ENCODE measurements around the gene CUL3. TPM values are rescaled to one million over a fixed set of nuclear protein-coding genes. Genes with fewer than 3 reads are reported as not detected.

CUL3 gene
- polyA plus RNA-seq, 2 donors, result 74.8 to 159 TPM

- H3K4me1 ChIP-seq (ENCODE audit: control insufficient read depth in 2 of 2, insufficient read depth in 2 of 2, low read length in 1 of 2), result peaks cover 0 to 7% of the 10 kb centered on the region in 2 donors
Measured at GRCh38 chr2:224444021-224444420, 141.1 kb downstream of the CUL3 start.

GRCh38 chr2:224442071-224442967 is 142.8 kb downstream of the CUL3 start:
- H3K4me3 ChIP-seq (ENCODE audit: low read depth in 1 of 2, low read length in 2 of 2), result peak overlapping the region; percentile 53 to 56
- 3% methylated on average over 50 to 82 of the region's 82 CpGs for WGBS, 2 donors
- H3K27ac ChIP-seq (ENCODE audit: low read depth in 2 of 2, low read length in 1 of 2), result peak overlapping the region; percentile 36 to 75
- peaks cover 0 to 7% of the 10 kb centered on the region in 2 donors for H3K4me1 ChIP-seq (ENCODE audit: control insufficient read depth in 2 of 2, insufficient read depth in 2 of 2, low read length in 1 of 2)
- H3K36me3 ChIP-seq (ENCODE audit: control insufficient read depth in 2 of 2, insufficient read depth in 2 of 2, low read length in 1 of 2), result no peaks in the 10 kb centered on the region
- no peaks in the 10 kb centered on the region for H3K27me3 ChIP-seq (ENCODE audit: control insufficient read depth in 1 of 2, insufficient read depth in 2 of 2, low read length in 2 of 2)
- no peaks in the 10 kb centered on the region for H3K9me3 ChIP-seq (ENCODE audit: control insufficient read depth in 2 of 2, insufficient read depth in 1 of 2, low read depth in 1 of 2, low read length in 1 of 2)

More at GRCh38 chr2:224444021-224444420, 141.1 kb downstream of the CUL3 start:
- H3K36me3 ChIP-seq (ENCODE audit: control insufficient read depth in 2 of 2, insufficient read depth in 2 of 2, low read length in 1 of 2), result no peaks in the 10 kb centered on the region
- H3K9me3 ChIP-seq (ENCODE audit: control insufficient read depth in 2 of 2, insufficient read depth in 1 of 2, low read depth in 1 of 2, low read length in 1 of 2), result no peaks in the 10 kb centered on the region
- no peak overlapping the region for H3K27ac ChIP-seq (ENCODE audit: low read depth in 2 of 2, low read length in 1 of 2)
- H3K4me3 ChIP-seq (ENCODE audit: low read depth in 1 of 2, low read length in 2 of 2), result no peak overlapping the region
- no peaks in the 10 kb centered on the region for H3K27me3 ChIP-seq (ENCODE audit: control insufficient read depth in 1 of 2, insufficient read depth in 2 of 2, low read length in 2 of 2)
- 84 to 86% methylated on average over 5 of the region's 5 CpGs for WGBS, 2 donors

- peak overlapping the region; percentile 32 to 81 for H3K27ac ChIP-seq (ENCODE audit: low read depth in 2 of 2, low read length in 1 of 2)
Measured at GRCh38 chr2:224440988-224441387, 144.2 kb downstream of the CUL3 start.

GRCh38 chr2:224438726-224439125 is 146.4 kb downstream of the CUL3 start:
- peak overlapping the region; percentile 41 to 44 for H3K27ac ChIP-seq (ENCODE audit: low read depth in 2 of 2, low read length in 1 of 2)
- H3K27me3 ChIP-seq (ENCODE audit: control insufficient read depth in 1 of 2, insufficient read depth in 2 of 2, low read length in 2 of 2), result no peaks in the 10 kb centered on the region
- H3K4me1 ChIP-seq (ENCODE audit: control insufficient read depth in 2 of 2, insufficient read depth in 2 of 2, low read length in 1 of 2), result peaks cover 2 to 10% of the 10 kb centered on the region in 2 donors
- no peaks in the 10 kb centered on the region for H3K36me3 ChIP-seq (ENCODE audit: control insufficient read depth in 2 of 2, insufficient read depth in 2 of 2, low read length in 1 of 2)
- H3K9me3 ChIP-seq (ENCODE audit: control insufficient read depth in 2 of 2, insufficient read depth in 1 of 2, low read depth in 1 of 2, low read length in 1 of 2), result no peaks in the 10 kb centered on the region
- H3K4me3 ChIP-seq (ENCODE audit: low read depth in 1 of 2, low read length in 2 of 2), result no peak overlapping the region

More at GRCh38 chr2:224440988-224441387, 144.2 kb downstream of the CUL3 start:
- no peaks in the 10 kb centered on the region for H3K36me3 ChIP-seq (ENCODE audit: control insufficient read depth in 2 of 2, insufficient read depth in 2 of 2, low read length in 1 of 2)
- H3K9me3 ChIP-seq (ENCODE audit: control insufficient read depth in 2 of 2, insufficient read depth in 1 of 2, low read depth in 1 of 2, low read length in 1 of 2), result no peaks in the 10 kb centered on the region
- peaks cover 2 to 10% of the 10 kb centered on the region in 2 donors for H3K4me1 ChIP-seq (ENCODE audit: control insufficient read depth in 2 of 2, insufficient read depth in 2 of 2, low read length in 1 of 2)
- no peaks in the 10 kb centered on the region for H3K27me3 ChIP-seq (ENCODE audit: control insufficient read depth in 1 of 2, insufficient read depth in 2 of 2, low read length in 2 of 2)
- 52 to 57% methylated on average over 5 of the region's 5 CpGs for WGBS, 2 donors
- no peak overlapping the region for H3K4me3 ChIP-seq (ENCODE audit: low read depth in 1 of 2, low read length in 2 of 2)

GRCh38 chr2:224436634-224437033 is 148.5 kb downstream of the CUL3 start:
- Histone ChIP-seq H3K4me1 (ENCODE audit: control insufficient read depth in 2 of 2, insufficient read depth in 2 of 2, low read length in 1 of 2) (peaks cover 2 to 3% of the 10 kb centered on the region in 2 donors), H3K36me3 (ENCODE audit: control insufficient read depth in 2 of 2, insufficient read depth in 2 of 2, low read length in 1 of 2) (no peaks in the 10 kb centered on the region), H3K27me3 (ENCODE audit: control insufficient read depth in 1 of 2, insufficient read depth in 2 of 2, low read length in 2 of 2) (no peaks in the 10 kb centered on the region), H3K9me3 (ENCODE audit: control insufficient read depth in 2 of 2, insufficient read depth in 1 of 2, low read depth in 1 of 2, low read length in 1 of 2) (no peaks in the 10 kb centered on the region), H3K27ac (ENCODE audit: low read depth in 2 of 2, low read length in 1 of 2) (peak overlapping the region in 1 of 2 donors; percentile 49), H3K4me3 (ENCODE audit: low read depth in 1 of 2, low read length in 2 of 2) (no peak overlapping the region)
- WGBS, 2 donors, result 84 to 89% methylated on average over 1 of the region's 1 CpG

- H3K4me3 ChIP-seq (ENCODE audit: low read depth in 1 of 2, low read length in 2 of 2), result no peak overlapping the region
- no peak overlapping the region for H3K27ac ChIP-seq (ENCODE audit: low read depth in 2 of 2, low read length in 1 of 2)
- H3K9me3 ChIP-seq (ENCODE audit: control insufficient read depth in 2 of 2, insufficient read depth in 1 of 2, low read depth in 1 of 2, low read length in 1 of 2), result no peaks in the 10 kb centered on the region
- H3K27me3 ChIP-seq (ENCODE audit: control insufficient read depth in 1 of 2, insufficient read depth in 2 of 2, low read length in 2 of 2), result no peaks in the 10 kb centered on the region
- no peaks in the 10 kb centered on the region for H3K36me3 ChIP-seq (ENCODE audit: control insufficient read depth in 2 of 2, insufficient read depth in 2 of 2, low read length in 1 of 2)
- 85% methylated on average over 4 of the region's 4 CpGs for WGBS, 2 donors
- peaks cover 2 to 3% of the 10 kb centered on the region in 2 donors for H3K4me1 ChIP-seq (ENCODE audit: control insufficient read depth in 2 of 2, insufficient read depth in 2 of 2, low read length in 1 of 2)
Measured at GRCh38 chr2:224434618-224435017, 150.5 kb downstream of the CUL3 start.

GRCh38 chr2:224433442-224433841 is 151.7 kb downstream of the CUL3 start:
- Histone ChIP-seq H3K4me1 (ENCODE audit: control insufficient read depth in 2 of 2, insufficient read depth in 2 of 2, low read length in 1 of 2) (peaks cover 2 to 3% of the 10 kb centered on the region in 2 donors), H3K27ac (ENCODE audit: low read depth in 2 of 2, low read length in 1 of 2) (no peak overlapping the region), H3K36me3 (ENCODE audit: control insufficient read depth in 2 of 2, insufficient read depth in 2 of 2, low read length in 1 of 2) (no peaks in the 10 kb centered on the region), H3K27me3 (ENCODE audit: control insufficient read depth in 1 of 2, insufficient read depth in 2 of 2, low read length in 2 of 2) (no peaks in the 10 kb centered on the region), H3K9me3 (ENCODE audit: control insufficient read depth in 2 of 2, insufficient read depth in 1 of 2, low read depth in 1 of 2, low read length in 1 of 2) (no peaks in the 10 kb centered on the region), H3K4me3 (ENCODE audit: low read depth in 1 of 2, low read length in 2 of 2) (no peak overlapping the region)
- WGBS, 2 donors, result 56 to 74% methylated on average over 10 of the region's 10 CpGs

- no peaks in the 10 kb centered on the region for H3K9me3 ChIP-seq (ENCODE audit: control insufficient read depth in 2 of 2, insufficient read depth in 1 of 2, low read depth in 1 of 2, low read length in 1 of 2)
- no peak overlapping the region for H3K4me3 ChIP-seq (ENCODE audit: low read depth in 1 of 2, low read length in 2 of 2)
- H3K27me3 ChIP-seq (ENCODE audit: control insufficient read depth in 1 of 2, insufficient read depth in 2 of 2, low read length in 2 of 2), result no peaks in the 10 kb centered on the region
- H3K36me3 ChIP-seq (ENCODE audit: control insufficient read depth in 2 of 2, insufficient read depth in 2 of 2, low read length in 1 of 2), result no peaks in the 10 kb centered on the region
- H3K27ac ChIP-seq (ENCODE audit: low read depth in 2 of 2, low read length in 1 of 2), result no peak overlapping the region
- peaks cover 2 to 3% of the 10 kb centered on the region in 2 donors for H3K4me1 ChIP-seq (ENCODE audit: control insufficient read depth in 2 of 2, insufficient read depth in 2 of 2, low read length in 1 of 2)
- WGBS, 2 donors, result 83% methylated on average over 6 of the region's 6 CpGs
Measured at GRCh38 chr2:224432003-224432579, 153.1 kb downstream of the CUL3 start.

GRCh38 chr2:224429441-224429810 is 155.7 kb downstream of the CUL3 start:
- Histone ChIP-seq H3K4me1 (ENCODE audit: control insufficient read depth in 2 of 2, insufficient read depth in 2 of 2, low read length in 1 of 2) (no peaks in the 10 kb centered on the region), H3K4me3 (ENCODE audit: low read depth in 1 of 2, low read length in 2 of 2) (no peak overlapping the region), H3K27me3 (ENCODE audit: control insufficient read depth in 1 of 2, insufficient read depth in 2 of 2, low read length in 2 of 2) (no peaks in the 10 kb centered on the region), H3K27ac (ENCODE audit: low read depth in 2 of 2, low read length in 1 of 2) (no peak overlapping the region), H3K36me3 (ENCODE audit: control insufficient read depth in 2 of 2, insufficient read depth in 2 of 2, low read length in 1 of 2) (no peaks in the 10 kb centered on the region), H3K9me3 (ENCODE audit: control insufficient read depth in 2 of 2, insufficient read depth in 1 of 2, low read depth in 1 of 2, low read length in 1 of 2) (no peaks in the 10 kb centered on the region)
- WGBS, 2 donors, result 60 to 84% methylated on average over 2 of the region's 2 CpGs

All from esophagus (tissue), 2 donors.